K562 (cell line): ENCODE results near the gene NPDC1. TPM values are rescaled to one million over a fixed set of nuclear protein-coding genes. Genes with fewer than 3 reads are reported as not detected.

Source experiments
- HMGN3 ChIP-seq: IDR thresholded peaks from 2 replicates; pipeline ENCODE4 v1.6.1; 2011; ENCODE audit warnings: borderline replicate concordance, low read depth, mild to moderate bottlenecking, mixed read lengths, low read length; ENCODE audit not compliant: insufficient read length; ENCODE audit errors: extremely low read depth
- HNRNPH1 ChIP-seq: fragments of 200-400 bp; formaldehyde crosslinking; optimal IDR thresholded peaks from 2 replicates; pipeline ENCODE3; 2017; ENCODE audit warnings: low read depth, mild to moderate bottlenecking, low read length, moderate library complexity
- LARP7 ChIP-seq: fragments of 450-650 bp; IDR thresholded peaks from 2 replicates; pipeline ENCODE4 v1.6.1; 2016
- MTA2 ChIP-seq: fragments of 450-650 bp; IDR thresholded peaks from 2 replicates; pipeline ENCODE4 v1.6.1; 2016; ENCODE audit warnings: low read depth
- NFATC3 ChIP-seq: fragments of 450-650 bp; IDR thresholded peaks from 2 replicates; pipeline ENCODE4 v1.6.1; 2017; ENCODE audit warnings: mild to moderate bottlenecking
- PCBP1 ChIP-seq: fragments of 200-400 bp; formaldehyde crosslinking; IDR thresholded peaks from 2 replicates; pipeline ENCODE4 v1.6.1; 2018; ENCODE audit warnings: mild to moderate bottlenecking, low read depth, low read length; ENCODE audit not compliant: poor library complexity, severe bottlenecking
- POU5F1 ChIP-seq: fragments of 150-350 bp; IDR thresholded peaks from 2 replicates; pipeline ENCODE4 v1.6.1; 2014; ENCODE audit warnings: borderline replicate concordance, low read length, low read depth, mild to moderate bottlenecking; ENCODE audit not compliant: partially characterized antibody
- RAD21 ChIP-seq, 2 experiments: fragments of 250-450 bp in 1 of 2; fragments of 450-650 bp in 1 of 2; sonication (Bioruptor Pico) in 1 of 2; formaldehyde crosslinking in 1 of 2; IDR thresholded peaks in 1 of 2; conservative IDR thresholded peaks in 1 of 2; 2 replicates each; pipeline versions ENCODE4 v1.4.0 to v1.8.0; 2020 to 2022; ENCODE audit warnings: mild to moderate bottlenecking in 2 of 2, moderate library complexity in 1 of 2
- STAG1 ChIP-seq: sonication (generic); formaldehyde crosslinking; IDR thresholded peaks from 2 replicates; pipeline ENCODE4 v1.5.0; 2020; ENCODE audit warnings: missing genetic modification reagents, borderline replicate concordance
- TAL1 ChIP-seq: fragments of 450-650 bp; IDR thresholded peaks from 2 replicates; pipeline ENCODE4 v1.6.1; 2016; ENCODE audit warnings: mild to moderate bottlenecking
- ZNF143 ChIP-seq: sonication (generic); formaldehyde crosslinking; IDR thresholded peaks from 2 replicates; pipeline ENCODE4 v1.9.0; 2022; ENCODE audit warnings: mild to moderate bottlenecking, missing genetic modification reagents
- ZNF263 ChIP-seq: sonication (generic); formaldehyde crosslinking; IDR thresholded peaks from 2 replicates; pipeline ENCODE4 v1.8.0; 2022; ENCODE audit warnings: mild to moderate bottlenecking, missing genetic modification reagents, borderline replicate concordance
- ZNF695 ChIP-seq: fragments of 450-650 bp; formaldehyde crosslinking; IDR thresholded peaks from 2 replicates; pipeline ENCODE4 v1.4.0; 2020; ENCODE audit warnings: mild to moderate bottlenecking, moderate library complexity
- ZNF766 ChIP-seq: fragments of 200-800 bp; sonication (Bioruptor generic); conservative IDR thresholded peaks from 2 replicates; pipeline ENCODE4 v1.6.1; 2016; ENCODE audit warnings: missing genetic modification characterization, missing compliant biosample characterization
- polyA plus RNA-seq, 8 experiments: library from polyadenylated mRNA; depleted of rRNA in 4 of 8; stranded (reverse) in 5 of 8; unstranded in 3 of 8; fragments of >200 nt; fragmentation: Nextera tagmentation in 2 of 8; fragmentation: Illumina TruSeq in 1 of 8; extraction: Ambion mirVana in 2 of 8; extraction: Trizol in 1 of 8; gene quantifications; 2 replicates each; pipeline versions ENCODE4 v1.2.1 to v1.2.3, GENCODE V29; 2011 to 2014; ENCODE audit warnings: inconsistent platforms in 1 of 8, missing spikeins in 1 of 8
- total RNA-seq, 7 experiments: library from RNA; depleted of rRNA in 6 of 7; stranded (reverse); fragments of >200 nt in 6 of 7; fragmentation: Illumina TruSeq in 2 of 7; extraction: Trizol in 2 of 7; gene quantifications; 2 replicates each; pipeline versions ENCODE4 v1.2.1 to v1.2.3, GENCODE V29; 2011 to 2021; ENCODE audit warnings: low replicate concordance in 1 of 7
- TF ChIP-seq, protein P1 (sequence below): IDR thresholded peaks from 2 replicates; pipeline ENCODE4 v1.6.1; 2011; ENCODE audit warnings: borderline replicate concordance, low read depth, mild to moderate bottlenecking, moderate library complexity, low read length; ENCODE audit not compliant: insufficient read depth, poor library complexity, severe bottlenecking
- TF ChIP-seq, protein P2 (sequence below): fragments of 450-650 bp; conservative IDR thresholded peaks from 2 replicates; pipeline ENCODE4 v1.6.1; 2016; ENCODE audit warnings: missing genetic modification characterization, low read depth, mild to moderate bottlenecking, missing compliant biosample characterization, moderate library complexity
- TF ChIP-seq, protein P3 (sequence below): fragments of 450-650 bp; formaldehyde crosslinking; IDR thresholded peaks from 2 replicates; pipeline ENCODE4 v1.4.0; 2020; ENCODE audit warnings: mild to moderate bottlenecking, moderate library complexity
- TF ChIP-seq, protein P4 (sequence below): fragments of 250-450 bp; sonication (Bioruptor Pico); IDR thresholded peaks from 2 replicates; pipeline ENCODE4 v1.9.0; 2021; ENCODE audit warnings: mild to moderate bottlenecking, inconsistent platforms

NPDC1 gene
- total and polyA plus RNA-seq, 9 of the 15 experiments (the other 6 are each of a cell fraction or from before 2014, with no cell fraction given), result 0.06 to 2.1 (median 0.53) TPM; not detected in 3

DNA sequence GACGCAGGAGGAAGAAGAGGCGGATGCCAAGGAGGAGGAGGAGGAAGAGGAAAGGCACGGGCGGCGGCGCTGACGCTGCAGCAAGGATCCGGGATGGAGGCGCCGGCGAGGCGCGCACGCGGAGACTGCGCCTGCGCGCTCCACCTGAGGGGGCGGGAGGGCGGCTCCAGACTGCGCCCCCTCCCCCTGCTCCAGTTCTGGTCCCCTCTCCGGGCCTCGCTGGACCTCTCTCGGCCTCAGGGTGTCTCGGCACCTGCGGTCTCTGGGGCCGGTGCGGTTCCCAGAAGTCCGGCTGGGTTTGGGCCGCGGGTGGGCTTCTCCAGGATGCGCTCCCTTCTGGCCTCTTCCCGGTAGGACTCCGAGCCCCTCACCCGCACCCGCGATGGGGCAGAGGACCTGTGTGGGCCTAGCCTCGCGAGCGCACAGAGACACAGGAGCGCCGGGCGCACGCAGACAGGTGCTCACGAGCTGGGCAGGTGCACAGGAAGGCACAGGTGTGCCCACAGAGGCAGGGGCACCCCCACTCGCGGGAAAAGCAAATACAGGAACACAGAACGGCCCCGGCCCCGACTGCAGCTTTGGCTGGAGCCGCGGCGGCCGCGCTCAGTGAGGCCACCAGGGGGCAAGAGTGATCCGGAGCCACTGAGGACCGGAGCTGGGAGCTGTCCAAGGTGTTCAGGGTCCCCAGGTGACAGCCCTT lies at the start of gene NPDC1 (continued):
- TF ChIP-seq, protein P1, sequence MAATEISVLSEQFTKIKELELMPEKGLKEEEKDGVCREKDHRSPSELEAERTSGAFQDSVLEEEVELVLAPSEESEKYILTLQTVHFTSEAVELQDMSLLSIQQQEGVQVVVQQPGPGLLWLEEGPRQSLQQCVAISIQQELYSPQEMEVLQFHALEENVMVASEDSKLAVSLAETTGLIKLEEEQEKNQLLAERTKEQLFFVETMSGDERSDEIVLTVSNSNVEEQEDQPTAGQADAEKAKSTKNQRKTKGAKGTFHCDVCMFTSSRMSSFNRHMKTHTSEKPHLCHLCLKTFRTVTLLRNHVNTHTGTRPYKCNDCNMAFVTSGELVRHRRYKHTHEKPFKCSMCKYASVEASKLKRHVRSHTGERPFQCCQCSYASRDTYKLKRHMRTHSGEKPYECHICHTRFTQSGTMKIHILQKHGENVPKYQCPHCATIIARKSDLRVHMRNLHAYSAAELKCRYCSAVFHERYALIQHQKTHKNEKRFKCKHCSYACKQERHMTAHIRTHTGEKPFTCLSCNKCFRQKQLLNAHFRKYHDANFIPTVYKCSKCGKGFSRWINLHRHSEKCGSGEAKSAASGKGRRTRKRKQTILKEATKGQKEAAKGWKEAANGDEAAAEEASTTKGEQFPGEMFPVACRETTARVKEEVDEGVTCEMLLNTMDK, result peak; percentile 77
- no peak for TF ChIP-seq PCBP1
- no peak for TF ChIP-seq ZNF695 (CRISPR knock-in tag)
- peak; percentile 27 for TF ChIP-seq HMGN3
- TF ChIP-seq NFATC3, result no peak
- no peak for TF ChIP-seq POU5F1
- TF ChIP-seq RAD21 (CRISPR knock-in tag; conservative IDR thresholded peaks at IDR 0.05 in 1 of 2, IDR thresholded peaks at IDR 0.05 in 1 of 2), result peak; percentile 50 to 81; a peak in 3 of 4 replicates
- TF ChIP-seq TAL1, result no peak
- no peak for TF ChIP-seq ZNF263 (CRISPR knock-in tag)
- no peak for TF ChIP-seq MTA2
- TF ChIP-seq, protein P2, sequence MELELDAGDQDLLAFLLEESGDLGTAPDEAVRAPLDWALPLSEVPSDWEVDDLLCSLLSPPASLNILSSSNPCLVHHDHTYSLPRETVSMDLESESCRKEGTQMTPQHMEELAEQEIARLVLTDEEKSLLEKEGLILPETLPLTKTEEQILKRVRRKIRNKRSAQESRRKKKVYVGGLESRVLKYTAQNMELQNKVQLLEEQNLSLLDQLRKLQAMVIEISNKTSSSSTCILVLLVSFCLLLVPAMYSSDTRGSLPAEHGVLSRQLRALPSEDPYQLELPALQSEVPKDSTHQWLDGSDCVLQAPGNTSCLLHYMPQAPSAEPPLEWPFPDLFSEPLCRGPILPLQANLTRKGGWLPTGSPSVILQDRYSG (tag), result no peak
- TF ChIP-seq, protein P3, sequence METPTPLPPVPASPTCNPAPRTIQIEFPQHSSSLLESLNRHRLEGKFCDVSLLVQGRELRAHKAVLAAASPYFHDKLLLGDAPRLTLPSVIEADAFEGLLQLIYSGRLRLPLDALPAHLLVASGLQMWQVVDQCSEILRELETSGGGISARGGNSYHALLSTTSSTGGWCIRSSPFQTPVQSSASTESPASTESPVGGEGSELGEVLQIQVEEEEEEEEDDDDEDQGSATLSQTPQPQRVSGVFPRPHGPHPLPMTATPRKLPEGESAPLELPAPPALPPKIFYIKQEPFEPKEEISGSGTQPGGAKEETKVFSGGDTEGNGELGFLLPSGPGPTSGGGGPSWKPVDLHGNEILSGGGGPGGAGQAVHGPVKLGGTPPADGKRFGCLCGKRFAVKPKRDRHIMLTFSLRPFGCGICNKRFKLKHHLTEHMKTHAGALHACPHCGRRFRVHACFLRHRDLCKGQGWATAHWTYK (CRISPR knock-in tag), result no peak
- no peak for TF ChIP-seq HNRNPH1
- no peak for TF ChIP-seq LARP7
- no peak; the same call in 1 of the 2 replicates for TF ChIP-seq ZNF143
- TF ChIP-seq, protein P4, sequence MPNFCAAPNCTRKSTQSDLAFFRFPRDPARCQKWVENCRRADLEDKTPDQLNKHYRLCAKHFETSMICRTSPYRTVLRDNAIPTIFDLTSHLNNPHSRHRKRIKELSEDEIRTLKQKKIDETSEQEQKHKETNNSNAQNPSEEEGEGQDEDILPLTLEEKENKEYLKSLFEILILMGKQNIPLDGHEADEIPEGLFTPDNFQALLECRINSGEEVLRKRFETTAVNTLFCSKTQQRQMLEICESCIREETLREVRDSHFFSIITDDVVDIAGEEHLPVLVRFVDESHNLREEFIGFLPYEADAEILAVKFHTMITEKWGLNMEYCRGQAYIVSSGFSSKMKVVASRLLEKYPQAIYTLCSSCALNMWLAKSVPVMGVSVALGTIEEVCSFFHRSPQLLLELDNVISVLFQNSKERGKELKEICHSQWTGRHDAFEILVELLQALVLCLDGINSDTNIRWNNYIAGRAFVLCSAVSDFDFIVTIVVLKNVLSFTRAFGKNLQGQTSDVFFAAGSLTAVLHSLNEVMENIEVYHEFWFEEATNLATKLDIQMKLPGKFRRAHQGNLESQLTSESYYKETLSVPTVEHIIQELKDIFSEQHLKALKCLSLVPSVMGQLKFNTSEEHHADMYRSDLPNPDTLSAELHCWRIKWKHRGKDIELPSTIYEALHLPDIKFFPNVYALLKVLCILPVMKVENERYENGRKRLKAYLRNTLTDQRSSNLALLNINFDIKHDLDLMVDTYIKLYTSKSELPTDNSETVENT (CRISPR knock-in tag), result peak; percentile 43; the same call in 1 of the 2 replicates
- peak; percentile 88 for TF ChIP-seq STAG1 (CRISPR knock-in tag)
- 0 out of 2 replicates have a peak, but pooled peaks have one; percentile 22 for TF ChIP-seq ZNF766
